HepG2 (cell line): ENCODE measurements around the gene AREL1.

Experiments used
- CEBPB ChIP-seq: IDR thresholded peaks from 2 replicates; pipeline ENCODE4 v1.6.1; 2011; ENCODE audit warnings: low read depth, low read length, improper control_type of control experiment, borderline replicate concordance
- CEBPZ ChIP-seq: IDR thresholded peaks from 2 replicates; pipeline ENCODE4 v1.6.1; 2012; ENCODE audit warnings: low read length, improper control_type of control experiment
- CTCF ChIP-seq: sonication (generic); formaldehyde crosslinking; IDR thresholded peaks from 2 replicates; pipeline ENCODE4 v1.5.0; 2020; ENCODE audit warnings: mild to moderate bottlenecking, missing genetic modification reagents, moderate library complexity
- GABPA ChIP-seq, 2 experiments: IDR thresholded peaks; 2 replicates each; pipeline ENCODE4 v1.6.1; 2011 to 2016; ENCODE audit warnings: low read depth in 2 of 2, low read length in 1 of 2, missing biosample characterization in 1 of 2, missing genetic modification characterization in 1 of 2
- MTA3 ChIP-seq: sonication (generic); formaldehyde crosslinking; IDR thresholded peaks from 2 replicates; pipeline ENCODE4 v1.4.0; 2020; ENCODE audit warnings: missing genetic modification reagents
- PPARG ChIP-seq: conservative IDR thresholded peaks from 2 replicates; pipeline ENCODE4 v1.6.1; 2016; ENCODE audit warnings: missing biosample characterization, missing genetic modification reagents
- ZNF468 ChIP-seq: sonication (generic); formaldehyde crosslinking; IDR thresholded peaks from 2 replicates; pipeline ENCODE4 v1.8.0; 2022; ENCODE audit warnings: mild to moderate bottlenecking, moderate library complexity, missing genetic modification reagents
- TF ChIP-seq, protein P1 (sequence below): sonication (generic); formaldehyde crosslinking; IDR thresholded peaks from 2 replicates; pipeline ENCODE4 v1.4.0; 2020; ENCODE audit warnings: missing genetic modification reagents
- TF ChIP-seq, protein P2 (sequence below): sonication (generic); formaldehyde crosslinking; IDR thresholded peaks from 2 replicates; pipeline ENCODE4 v1.4.0; 2020; ENCODE audit warnings: missing genetic modification reagents

GRCh38 chr14:74673768-74674167, 39.1 kb downstream of the AREL1 start:
- no peak for TF ChIP-seq MTA3
- TF ChIP-seq GABPA (IDR thresholded peaks at IDR 0.05; ENCODE audit: low read depth, low read length), result no peak
- no peak for TF ChIP-seq GABPA (CRISPR knock-in tag; IDR thresholded peaks at IDR 0.05; ENCODE audit: low read depth)
- TF ChIP-seq, protein P1, sequence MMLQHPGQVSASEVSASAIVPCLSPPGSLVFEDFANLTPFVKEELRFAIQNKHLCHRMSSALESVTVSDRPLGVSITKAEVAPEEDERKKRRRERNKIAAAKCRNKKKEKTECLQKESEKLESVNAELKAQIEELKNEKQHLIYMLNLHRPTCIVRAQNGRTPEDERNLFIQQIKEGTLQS (CRISPR knock-in tag), result no peak
- TF ChIP-seq CTCF (CRISPR knock-in tag), result no peak
- TF ChIP-seq CEBPB, result no peak
- TF ChIP-seq ZNF468 (CRISPR knock-in tag), result no peak
- TF ChIP-seq, protein P2, sequence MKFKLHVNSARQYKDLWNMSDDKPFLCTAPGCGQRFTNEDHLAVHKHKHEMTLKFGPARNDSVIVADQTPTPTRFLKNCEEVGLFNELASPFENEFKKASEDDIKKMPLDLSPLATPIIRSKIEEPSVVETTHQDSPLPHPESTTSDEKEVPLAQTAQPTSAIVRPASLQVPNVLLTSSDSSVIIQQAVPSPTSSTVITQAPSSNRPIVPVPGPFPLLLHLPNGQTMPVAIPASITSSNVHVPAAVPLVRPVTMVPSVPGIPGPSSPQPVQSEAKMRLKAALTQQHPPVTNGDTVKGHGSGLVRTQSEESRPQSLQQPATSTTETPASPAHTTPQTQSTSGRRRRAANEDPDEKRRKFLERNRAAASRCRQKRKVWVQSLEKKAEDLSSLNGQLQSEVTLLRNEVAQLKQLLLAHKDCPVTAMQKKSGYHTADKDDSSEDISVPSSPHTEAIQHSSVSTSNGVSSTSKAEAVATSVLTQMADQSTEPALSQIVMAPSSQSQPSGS (CRISPR knock-in tag), result no peak
- no peak for TF ChIP-seq PPARG (CRISPR knock-in tag)
- no peak for TF ChIP-seq CEBPZ
